ENCODE measurements around the gene KCNG3. TPM values are rescaled to one million over a fixed set of nuclear protein-coding genes. Genes with fewer than 3 reads are reported as not detected.

Gene KCNG3
- total and polyA plus RNA-seq, 9 donors = 0.20 to 2.3 (median 1.3) TPM

GRCh38 chr2:42459296-42459695 is 34.5 kb downstream of the KCNG3 start:
- intact Hi-C loops (cut with DNase I) = no loop called here
- H3K9me3 ChIP-seq = no peaks in the 10 kb centered on the region
- H3K4me3 ChIP-seq = no peak overlapping the region
- 90 to 98% (median 91%) methylated on average over 3 of the region's 3 CpGs for WGBS, 3 donors
- no peak for DNase-seq
- H3K4me1 ChIP-seq (ENCODE audit: insufficient read depth) = no peaks in the 10 kb centered on the region
- no peak overlapping the region for H3K27ac ChIP-seq
- no peak for TF ChIP-seq CTCF (IDR thresholded peaks at IDR 0.05)
- TF ChIP-seq POLR2A (IDR thresholded peaks at IDR 0.05) = no peak
- no peak for TF ChIP-seq EP300 (IDR thresholded peaks at IDR 0.05)
- no peaks in the 10 kb centered on the region for H3K36me3 ChIP-seq
- H3K27me3 ChIP-seq = no peaks in the 10 kb centered on the region

- Histone ChIP-seq H3K9me3 (no peaks in the 10 kb centered on the region), H3K27me3 (no peaks in the 10 kb centered on the region), H3K4me1 (ENCODE audit: insufficient read depth) (no peaks in the 10 kb centered on the region), H3K4me3 (no peak overlapping the region), H3K36me3 (no peaks in the 10 kb centered on the region), H3K27ac (no peak overlapping the region)
- DNase-seq = no peak
- intact Hi-C loops (cut with DNase I) = no loop called here
- TF ChIP-seq CTCF (IDR thresholded peaks at IDR 0.05) (no peak), POLR2A (IDR thresholded peaks at IDR 0.05) (no peak), EP300 (IDR thresholded peaks at IDR 0.05) (no peak)
- WGBS, 3 donors = 53 to 81% (median 80%) methylated on average over 1 of the region's 1 CpG
Measured at GRCh38 chr2:42458396-42458795, 35.4 kb downstream of the KCNG3 start.

- Histone ChIP-seq H3K4me3 (no peak overlapping the region), H3K36me3 (no peaks in the 10 kb centered on the region), H3K27ac (no peak overlapping the region), H3K27me3 (no peaks in the 10 kb centered on the region), H3K9me3 (no peaks in the 10 kb centered on the region), H3K4me1 (ENCODE audit: insufficient read depth) (no peaks in the 10 kb centered on the region)
- intact Hi-C loops (cut with DNase I) = no loop called here
- no peak for TF ChIP-seq EP300 (IDR thresholded peaks at IDR 0.05)
- TF ChIP-seq POLR2A (IDR thresholded peaks at IDR 0.05) = no peak
- TF ChIP-seq CTCF (IDR thresholded peaks at IDR 0.05) = no peak
- 83 to 89% (median 87%) methylated on average over 6 of the region's 6 CpGs for WGBS, 3 donors
- no peak for DNase-seq
Measured at GRCh38 chr2:42457011-42457410, 36.8 kb downstream of the KCNG3 start.

- 62 to 69% (median 65%) methylated on average over 3 of the region's 3 CpGs for WGBS, 3 donors
- H3K27me3 ChIP-seq = no peaks in the 10 kb centered on the region
- H3K9me3 ChIP-seq = no peaks in the 10 kb centered on the region
- intact Hi-C loops (cut with DNase I) = no loop called here
- no peak overlapping the region for H3K27ac ChIP-seq
- no peaks in the 10 kb centered on the region for H3K4me1 ChIP-seq (ENCODE audit: insufficient read depth)
- TF ChIP-seq CTCF (IDR thresholded peaks at IDR 0.05) = no peak
- no peak for TF ChIP-seq EP300 (IDR thresholded peaks at IDR 0.05)
- no peak for TF ChIP-seq POLR2A (IDR thresholded peaks at IDR 0.05)
- no peak overlapping the region for H3K4me3 ChIP-seq
- H3K36me3 ChIP-seq = no peaks in the 10 kb centered on the region
- no peak for DNase-seq
Measured at GRCh38 chr2:42456126-42456839, 37.5 kb downstream of the KCNG3 start.
